MG63 (cell line): ENCODE data around the gene HSPB1. TPM values are rescaled to one million over a fixed set of nuclear protein-coding genes. Genes with fewer than 3 reads are reported as not detected.
A peak's percentile ranks its signal among the peaks of the same experiment; 100 is the strongest.
"Not testable (repeated sequence)": the region's sequence is repeated elsewhere in the genome, so short reads cannot be mapped to it uniquely, and the experiment has no call there.

ENCODE experiments used
- DNase-seq: peaks from one replicate; pipeline ENCODE4 v3.0.0-alpha.2; 2020
- H3K27me3 ChIP-seq: fragments of 250-450 bp; sonication (Bioruptor Pico); 2 replicates; pipeline ENCODE4 v1.5.1; 2020; ENCODE audit warnings: mild to moderate bottlenecking, moderate library complexity
- H3K36me3 ChIP-seq: fragments of 250-450 bp; sonication (Bioruptor Pico); 2 replicates; pipeline ENCODE4 v1.5.1; 2020; ENCODE audit warnings: mild to moderate bottlenecking, moderate library complexity
- H3K4me3 ChIP-seq: fragments of 250-450 bp; sonication (Bioruptor Pico); 2 replicates; pipeline ENCODE4 v1.5.1; 2020; ENCODE audit warnings: mild to moderate bottlenecking, moderate library complexity
- H3K9me3 ChIP-seq: fragments of 250-450 bp; sonication (Bioruptor Pico); 2 replicates; pipeline ENCODE4 v1.5.1; 2020; ENCODE audit warnings: mild to moderate bottlenecking, moderate library complexity
- total RNA-seq: library from RNA; depleted of rRNA; stranded (reverse); fragments of >200 nt; shearing (Covaris generic); gene quantifications from 2 replicates; pipeline ENCODE4 v1.2.3, GENCODE V29; 2014; ENCODE audit warnings: low replicate concordance

HSPB1 gene
- total RNA-seq, 1 experiment from 2014 or later = 68.7 TPM

DNA sequence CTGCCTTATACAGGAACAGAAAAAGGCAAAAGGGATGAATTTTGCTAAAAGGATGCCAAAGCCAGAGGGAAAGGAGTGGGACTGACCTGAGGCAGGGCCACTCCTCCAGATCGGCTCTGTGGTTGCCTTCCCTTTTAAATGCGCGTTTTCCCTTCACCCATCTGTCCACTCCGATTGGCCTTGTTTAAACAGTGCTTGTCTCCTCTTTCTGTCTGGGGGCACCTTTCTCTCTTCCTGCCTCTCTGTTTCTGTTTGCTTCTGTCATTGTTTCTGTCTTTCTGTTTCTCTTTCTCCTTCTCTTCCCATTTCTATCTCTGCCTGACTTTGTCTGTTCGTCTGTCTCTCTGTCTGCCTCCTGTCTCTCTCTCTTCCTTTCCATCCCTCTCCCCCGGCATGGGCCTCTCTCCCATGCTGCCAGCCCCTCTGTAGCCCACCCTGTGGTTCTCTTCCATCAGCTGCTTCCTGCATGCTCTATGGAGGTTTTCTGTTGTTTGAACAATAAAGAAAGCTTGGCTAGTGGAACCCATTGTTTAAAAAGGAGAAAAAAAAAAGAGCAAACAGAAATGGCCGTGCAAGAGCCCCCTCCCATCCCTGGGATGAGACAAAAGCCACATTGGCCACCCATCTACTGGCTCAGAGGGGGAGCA is 29.5 kb upstream of the HSPB1 start:
- no peak for DNase-seq
- Histone ChIP-seq H3K36me3 (no peaks in the 10 kb centered on the region), H3K9me3 (no peaks in the 10 kb centered on the region), H3K4me3 (no peak overlapping the region), H3K27me3 (no peaks in the 10 kb centered on the region)

DNA sequence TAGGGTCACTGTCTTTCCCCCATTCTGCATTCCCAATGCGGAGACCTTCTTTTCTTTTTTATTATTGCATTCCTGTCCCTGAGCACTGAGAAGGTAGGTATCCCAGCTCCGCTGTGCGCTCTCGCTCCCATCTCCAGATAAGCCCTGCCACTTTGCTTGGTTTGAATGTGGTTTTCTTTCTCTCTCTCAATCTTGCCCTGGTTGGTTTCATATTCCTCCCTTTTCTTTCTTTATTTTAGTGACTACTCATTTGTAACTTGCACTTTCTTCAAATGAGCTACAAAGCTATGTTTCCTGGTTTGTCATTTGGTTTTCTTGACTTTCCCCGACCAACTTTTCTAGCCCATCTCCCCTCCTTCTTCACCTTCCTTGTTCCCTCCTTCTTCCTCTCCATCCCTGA is 29.0 kb upstream of the HSPB1 start:
- no peak for DNase-seq
- H3K4me3 ChIP-seq = no peak overlapping the region
- H3K9me3 ChIP-seq = no peaks in the 10 kb centered on the region
- H3K36me3 ChIP-seq = no peaks in the 10 kb centered on the region
- no peaks in the 10 kb centered on the region for H3K27me3 ChIP-seq

GRCh38 chr7:76278540-76278939 is 23.9 kb upstream of the HSPB1 start:
- Histone ChIP-seq H3K9me3 (no peaks in the 10 kb centered on the region), H3K27me3 (no peaks in the 10 kb centered on the region), H3K4me3 (no peak overlapping the region), H3K36me3 (no peaks in the 10 kb centered on the region)
- no peak for DNase-seq

DNA sequence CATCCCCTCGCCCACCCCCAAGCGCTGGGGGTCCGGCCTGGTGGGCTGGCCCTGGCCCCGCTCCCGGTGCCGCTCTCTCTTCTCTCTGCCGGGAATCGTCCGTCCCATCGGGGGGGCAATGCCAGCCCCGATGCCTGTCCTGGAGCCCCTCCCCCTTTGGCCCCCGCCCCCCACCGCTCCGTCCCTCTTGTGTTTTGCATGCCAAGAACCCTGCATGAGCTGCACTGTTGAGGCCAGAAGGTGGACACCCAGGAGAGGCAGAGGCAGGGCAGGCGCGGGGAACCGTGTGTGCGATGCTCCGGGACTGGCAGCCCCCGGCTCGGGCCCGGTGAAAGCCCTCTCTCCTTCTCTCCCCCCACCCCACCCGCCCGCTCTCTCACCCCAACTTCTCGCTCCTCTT is 22.1 kb upstream of the HSPB1 start:
- no peaks in the 10 kb centered on the region for H3K27me3 ChIP-seq
- no peak for DNase-seq

DNA sequence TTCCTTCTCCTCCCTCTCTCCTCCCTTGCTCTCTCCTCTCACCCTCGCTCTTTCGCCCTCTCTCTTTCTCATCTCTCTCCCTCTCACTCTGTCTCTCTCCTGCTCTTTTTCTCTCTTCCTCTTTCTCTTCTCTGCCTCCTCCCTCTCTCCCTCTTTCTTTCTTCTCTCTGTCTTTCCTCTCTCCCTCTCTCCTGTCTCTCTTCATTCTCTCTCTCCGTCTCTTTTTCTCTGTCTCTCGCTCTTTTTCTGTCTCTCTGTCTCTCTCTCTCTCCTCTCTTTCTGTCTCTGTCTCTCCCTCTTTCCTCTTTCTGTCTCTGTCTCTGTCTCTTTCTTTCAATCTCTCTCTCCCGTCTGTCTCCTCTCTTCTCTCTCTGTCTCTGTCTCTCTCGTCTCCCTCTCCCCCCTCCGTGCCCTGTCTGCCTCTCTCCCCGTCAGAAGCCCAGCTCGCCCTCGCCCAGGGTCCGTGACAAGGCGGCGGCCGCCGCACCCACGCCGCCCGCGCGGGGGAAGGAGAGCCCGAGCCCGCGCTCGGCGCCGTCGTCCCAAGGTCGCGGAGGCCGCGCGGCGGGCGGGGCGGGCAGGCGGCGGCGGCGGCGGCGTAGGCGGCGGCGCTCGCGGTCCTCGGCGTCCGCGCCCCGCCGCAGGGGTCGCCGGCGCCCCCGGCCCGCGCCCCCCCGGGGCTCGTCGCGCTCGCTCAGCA is 21.3 kb upstream of the HSPB1 start:
- H3K27me3 ChIP-seq = no peaks in the 10 kb centered on the region
- no peaks in the 10 kb centered on the region for H3K9me3 ChIP-seq
- H3K4me3 ChIP-seq = peak overlapping the region; percentile 37
- DNase-seq = no peak
- no peaks in the 10 kb centered on the region for H3K36me3 ChIP-seq

More for the DNA sequence above, 22.1 kb upstream of the HSPB1 start:
- Histone ChIP-seq H3K36me3 (no peaks in the 10 kb centered on the region), H3K9me3 (no peaks in the 10 kb centered on the region), H3K4me3 (no peak overlapping the region)

DNA sequence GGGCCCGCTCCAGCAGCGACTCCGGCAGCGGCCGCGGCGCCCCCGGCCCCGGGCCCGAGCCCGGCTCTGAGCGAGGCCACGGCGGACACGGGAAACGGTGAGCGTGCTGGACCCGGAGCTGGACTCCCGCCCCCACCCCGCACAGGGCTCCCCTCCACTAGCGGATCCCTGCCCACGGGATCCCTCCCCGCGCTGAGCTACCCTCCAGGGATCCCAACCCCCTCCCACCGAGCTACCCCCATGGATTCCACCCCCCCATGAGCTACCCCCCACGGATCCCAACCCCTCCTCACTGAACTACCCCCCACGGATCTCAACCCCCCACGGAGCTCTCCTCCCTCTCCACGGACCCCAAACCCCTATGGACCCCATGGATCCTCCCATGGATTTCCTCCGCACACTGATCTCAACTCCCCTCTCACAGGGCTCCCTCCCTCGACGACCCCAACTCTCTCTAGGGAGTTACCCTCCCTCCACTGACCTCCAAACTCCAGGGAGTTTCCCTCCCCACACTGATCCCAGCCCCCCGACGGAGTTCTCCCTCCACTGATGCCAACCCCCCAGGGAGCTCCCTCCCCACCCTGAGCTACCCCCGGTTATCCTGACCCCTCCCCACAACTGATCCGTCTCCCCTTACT is 20.6 kb upstream of the HSPB1 start:
- no peaks in the 10 kb centered on the region for H3K27me3 ChIP-seq
- no peak overlapping the region for H3K4me3 ChIP-seq
- no peak for DNase-seq
- no peaks in the 10 kb centered on the region for H3K9me3 ChIP-seq
- no peaks in the 10 kb centered on the region for H3K36me3 ChIP-seq

GRCh38 chr7:76282344-76283253 is 19.9 kb upstream of the HSPB1 start:
- DNase-seq = no peak
- no peak overlapping the region for H3K4me3 ChIP-seq
- no peaks in the 10 kb centered on the region for H3K9me3 ChIP-seq
- no peaks in the 10 kb centered on the region for H3K27me3 ChIP-seq
- no peaks in the 10 kb centered on the region for H3K36me3 ChIP-seq

- H3K9me3 ChIP-seq = no peaks in the 10 kb centered on the region
- no peak overlapping the region for H3K4me3 ChIP-seq
- no peak for DNase-seq
- H3K27me3 ChIP-seq = no peaks in the 10 kb centered on the region
- no peaks in the 10 kb centered on the region for H3K36me3 ChIP-seq
Measured at GRCh38 chr7:76283254-76284159, 19.0 kb upstream of the HSPB1 start.

GRCh38 chr7:76285604-76286374 is 16.7 kb upstream of the HSPB1 start:
- no peak overlapping the region for H3K4me3 ChIP-seq
- H3K27me3 ChIP-seq = no peaks in the 10 kb centered on the region
- H3K36me3 ChIP-seq = no peaks in the 10 kb centered on the region
- H3K9me3 ChIP-seq = no peaks in the 10 kb centered on the region
- DNase-seq = no peak

- no peak for DNase-seq
- no peak overlapping the region for H3K4me3 ChIP-seq
- no peaks in the 10 kb centered on the region for H3K27me3 ChIP-seq
Measured at GRCh38 chr7:76286842-76287403, 15.6 kb upstream of the HSPB1 start.

DNA sequence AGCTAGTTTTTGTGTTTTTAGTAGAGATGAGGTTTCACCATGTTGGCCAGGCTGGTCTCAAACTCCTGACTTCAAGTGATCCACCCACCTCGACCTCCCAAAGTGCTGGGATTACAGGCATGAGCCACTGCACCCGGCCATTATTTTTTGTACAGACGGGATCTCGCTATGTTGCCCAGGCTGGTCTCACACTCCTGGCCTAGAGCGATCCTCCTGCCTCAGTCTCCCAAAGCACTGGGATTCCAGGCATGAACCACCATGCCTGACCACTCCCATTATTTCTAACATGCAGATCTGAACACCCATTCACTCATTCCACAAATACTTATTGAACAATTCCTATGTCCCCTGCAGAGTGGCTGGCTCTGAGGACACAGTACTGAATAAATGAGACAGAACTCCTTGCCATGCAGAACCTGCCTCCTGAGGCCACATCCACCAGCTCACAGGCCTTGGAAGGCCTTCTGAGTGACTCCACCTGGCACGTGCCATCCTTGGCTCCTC is 11.6 kb upstream of the HSPB1 start:
- not testable (repeated sequence) for H3K4me3 ChIP-seq, DNase-seq, H3K27me3 ChIP-seq, H3K9me3 ChIP-seq, H3K36me3 ChIP-seq

More at GRCh38 chr7:76286842-76287403, 15.6 kb upstream of the HSPB1 start:
- Histone ChIP-seq H3K36me3 (no peaks in the 10 kb centered on the region), H3K9me3 (no peaks in the 10 kb centered on the region)

DNA sequence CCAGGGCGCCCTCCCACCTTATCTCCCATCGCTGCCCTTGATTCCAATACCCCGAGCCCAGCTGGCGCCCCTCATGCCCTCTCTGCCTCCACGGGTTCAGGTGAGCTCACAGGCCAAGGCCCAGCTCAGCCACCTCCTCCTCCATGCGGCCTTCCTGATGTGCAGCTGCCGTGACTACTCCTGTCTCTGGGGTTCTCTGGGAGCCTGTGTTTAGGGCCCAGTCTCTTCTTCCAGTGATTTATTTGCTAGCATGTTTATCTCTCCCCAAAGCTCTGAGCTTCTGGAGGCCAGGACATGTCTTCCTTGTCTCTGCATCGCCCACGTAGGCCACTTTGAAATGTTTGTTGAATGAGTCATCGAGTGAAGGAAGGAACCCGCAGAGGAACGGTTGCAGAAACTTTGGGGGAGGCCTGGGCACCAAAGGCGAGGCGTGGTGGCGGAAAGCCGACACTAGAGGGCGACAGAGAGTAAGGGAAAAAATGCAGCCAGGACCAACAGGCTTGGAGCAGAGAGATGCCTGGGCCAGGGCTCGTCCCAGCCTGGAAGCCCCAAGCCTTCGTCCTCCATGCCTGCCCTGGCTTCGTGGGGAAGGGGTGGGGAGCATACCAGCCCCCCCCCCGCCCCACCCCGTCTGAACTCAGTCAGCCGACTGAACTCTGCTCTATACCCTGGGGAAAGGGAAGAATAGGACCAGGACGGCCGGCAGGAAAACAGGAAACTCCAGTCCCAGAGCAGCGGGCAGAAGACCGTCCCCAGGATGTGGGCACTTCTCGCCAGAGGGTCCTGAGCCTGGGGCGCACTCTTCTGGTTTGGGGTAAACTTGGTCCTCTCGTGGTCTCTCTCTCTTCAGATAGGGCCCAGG is 10.9 kb upstream of the HSPB1 start:
- H3K4me3 ChIP-seq = 0 out of 2 replicates have a peak overlapping the region, but pooled peaks have one; percentile 4
- H3K27me3 ChIP-seq = no peaks in the 10 kb centered on the region
- DNase-seq = peak; percentile 88
- no peaks in the 10 kb centered on the region for H3K9me3 ChIP-seq
- no peaks in the 10 kb centered on the region for H3K36me3 ChIP-seq

DNA sequence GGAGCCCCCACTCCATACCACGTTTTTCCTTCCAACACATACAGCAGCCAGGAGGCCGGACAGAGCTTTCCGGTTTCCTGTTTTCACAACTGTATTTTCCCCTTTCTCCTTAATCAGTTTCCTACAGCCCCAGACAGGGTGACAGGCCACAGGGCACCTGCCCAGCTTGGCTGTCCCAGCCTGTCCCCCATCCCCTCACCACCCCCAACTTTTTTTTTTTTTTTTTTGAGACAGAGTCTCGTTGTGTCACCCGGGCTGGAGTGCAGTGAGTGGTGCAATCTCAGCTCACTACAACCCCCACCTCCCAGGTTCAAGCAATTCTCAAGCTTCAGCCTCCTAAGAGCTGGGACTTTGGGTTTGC is 10.3 kb upstream of the HSPB1 start:
- no peaks in the 10 kb centered on the region for H3K9me3 ChIP-seq
- 0 out of 2 replicates have a peak overlapping the region, but pooled peaks have one; percentile 4 for H3K4me3 ChIP-seq
- no peaks in the 10 kb centered on the region for H3K36me3 ChIP-seq
- no peak for DNase-seq
- H3K27me3 ChIP-seq = no peaks in the 10 kb centered on the region

DNA sequence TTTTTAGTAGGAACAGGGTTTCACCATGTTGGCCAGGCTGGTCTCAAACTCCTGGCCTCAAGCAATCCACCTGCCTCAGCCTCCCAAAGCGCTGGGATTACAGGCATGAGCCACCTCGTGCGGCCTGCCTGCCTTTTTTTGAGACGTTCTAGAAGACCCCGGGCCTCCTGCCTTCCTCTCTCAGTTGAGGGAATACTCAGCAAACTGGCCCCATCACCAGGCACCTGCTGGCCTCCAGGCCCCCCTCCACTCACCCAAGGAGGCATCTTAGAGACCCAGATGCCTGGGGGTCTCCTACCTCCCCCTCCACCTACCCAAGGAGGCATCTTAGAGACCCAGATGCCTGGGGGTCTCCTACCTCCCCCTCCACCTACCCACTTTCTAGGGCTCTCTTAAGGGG is 9.6 kb upstream of the HSPB1 start:
- H3K9me3 ChIP-seq, H3K4me3 ChIP-seq, H3K36me3 ChIP-seq, DNase-seq, H3K27me3 ChIP-seq: not testable (repeated sequence)
